Measurements from ENCODE around the gene RPS21.

DNA sequence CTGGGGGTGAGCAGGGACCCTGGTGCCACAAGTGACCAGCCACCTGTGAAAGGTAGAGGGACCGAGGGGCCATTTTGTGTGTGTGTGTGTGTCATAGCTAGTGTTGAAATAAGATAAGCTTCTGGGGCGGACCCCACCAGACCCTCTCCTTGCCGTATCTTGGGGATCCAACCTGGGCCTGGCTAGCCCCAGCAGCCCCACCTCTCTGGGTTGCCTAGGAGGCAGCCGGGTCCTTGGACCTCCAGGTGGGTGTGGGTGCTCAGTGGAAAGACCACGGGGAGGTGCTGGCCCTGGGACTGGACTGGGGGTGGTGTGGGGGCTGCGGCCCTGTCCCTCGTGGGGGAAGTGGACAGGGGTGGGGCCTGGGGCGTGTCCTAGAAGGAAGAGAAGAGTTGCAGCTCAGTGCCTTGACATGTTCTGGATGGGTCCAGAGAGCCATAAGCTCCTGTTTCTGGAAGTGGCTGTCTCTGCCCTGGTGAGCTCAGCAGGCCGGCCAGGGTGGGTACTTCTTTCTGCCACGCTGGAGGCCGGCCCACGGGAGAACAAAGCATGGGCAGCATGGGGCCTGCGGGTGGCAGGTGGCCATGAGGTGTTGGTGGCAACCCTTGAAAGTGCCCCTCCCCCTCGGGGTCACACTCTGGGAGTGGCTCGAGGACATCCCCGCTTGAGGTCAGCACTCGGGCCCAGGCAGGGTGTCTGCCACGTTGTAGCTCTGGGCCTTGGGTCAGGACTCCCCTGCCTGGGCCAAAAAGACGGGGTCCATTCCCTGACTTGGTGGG is 32.0 kb downstream of the RPS21 start:
- TF ChIP-seq, protein P1, sequence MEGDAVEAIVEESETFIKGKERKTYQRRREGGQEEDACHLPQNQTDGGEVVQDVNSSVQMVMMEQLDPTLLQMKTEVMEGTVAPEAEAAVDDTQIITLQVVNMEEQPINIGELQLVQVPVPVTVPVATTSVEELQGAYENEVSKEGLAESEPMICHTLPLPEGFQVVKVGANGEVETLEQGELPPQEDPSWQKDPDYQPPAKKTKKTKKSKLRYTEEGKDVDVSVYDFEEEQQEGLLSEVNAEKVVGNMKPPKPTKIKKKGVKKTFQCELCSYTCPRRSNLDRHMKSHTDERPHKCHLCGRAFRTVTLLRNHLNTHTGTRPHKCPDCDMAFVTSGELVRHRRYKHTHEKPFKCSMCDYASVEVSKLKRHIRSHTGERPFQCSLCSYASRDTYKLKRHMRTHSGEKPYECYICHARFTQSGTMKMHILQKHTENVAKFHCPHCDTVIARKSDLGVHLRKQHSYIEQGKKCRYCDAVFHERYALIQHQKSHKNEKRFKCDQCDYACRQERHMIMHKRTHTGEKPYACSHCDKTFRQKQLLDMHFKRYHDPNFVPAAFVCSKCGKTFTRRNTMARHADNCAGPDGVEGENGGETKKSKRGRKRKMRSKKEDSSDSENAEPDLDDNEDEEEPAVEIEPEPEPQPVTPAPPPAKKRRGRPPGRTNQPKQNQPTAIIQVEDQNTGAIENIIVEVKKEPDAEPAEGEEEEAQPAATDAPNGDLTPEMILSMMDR (IDR thresholded peaks at IDR 0.05 in 4 of 5, conservative IDR thresholded peaks at IDR 0.05 in 1 of 5), result no peak
- no peak for TF ChIP-seq POLR2A (IDR thresholded peaks at IDR 0.05)

All from gastrocnemius medialis (tissue), 4 donors.